Hepatic stellate cell (primary cell): ENCODE measurements around the gene CD226.

ENCODE experiments used
- DNase-seq: peaks from one replicate; pipeline ENCODE4 v3.0.0; 2011; ENCODE audit warnings: low spot score

The CD226 gene

GRCh38 chr18:69814861-69815385, 132.8 kb downstream of the CD226 start:
- DNase-seq, result no peak

DNA sequence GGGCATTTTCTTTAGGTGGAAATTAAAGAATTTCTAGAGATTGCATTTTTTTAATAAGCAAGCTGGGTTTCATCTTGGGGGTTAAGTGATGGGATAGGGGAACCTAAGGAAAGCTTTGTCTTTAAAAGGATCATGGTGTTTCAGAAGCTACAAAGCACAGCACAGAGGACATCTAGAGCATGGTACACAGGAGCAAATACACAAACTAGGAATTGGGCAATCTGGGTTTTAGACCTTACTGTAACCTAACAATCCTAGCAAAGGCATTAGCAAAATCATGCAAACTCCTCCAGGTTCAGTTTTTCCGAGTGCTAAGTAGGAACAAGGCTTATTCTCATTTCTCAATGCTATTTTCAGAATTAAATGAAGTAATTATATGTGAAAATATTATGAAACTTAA, 134.1 kb downstream of the CD226 start:
- no peak for DNase-seq

DNA sequence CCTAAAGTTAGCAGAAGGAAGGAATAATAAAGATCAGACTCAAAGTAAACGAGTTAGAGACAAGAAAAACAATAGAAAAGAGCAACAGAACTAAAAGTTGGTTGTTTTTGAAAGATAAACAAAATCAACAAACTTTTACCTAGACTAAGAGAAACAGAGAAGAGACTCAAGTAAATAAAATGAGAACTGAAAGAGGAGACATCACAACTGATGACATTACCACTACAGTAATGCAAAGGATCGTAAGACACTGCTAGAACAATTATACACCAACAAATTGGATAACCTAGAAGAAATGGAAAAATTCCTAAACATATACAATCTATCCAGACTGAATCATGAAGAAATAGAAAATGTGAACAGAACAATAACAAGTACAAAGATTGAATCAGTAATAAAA, 139.3 kb downstream of the CD226 start:
- DNase-seq, result no peak

- no peak for DNase-seq
These were observed 142.7 kb downstream of the CD226 start for GRCh38 chr18:69804776-69805501.
